Measurements from ENCODE around the gene MIER2.
A peak's percentile ranks its signal among the peaks of the same experiment; 100 is the strongest.
"Not testable (repeated sequence)": the region's sequence is repeated elsewhere in the genome, so short reads cannot be mapped to it uniquely, and the experiment has no call there.

MIER2 gene

DNA sequence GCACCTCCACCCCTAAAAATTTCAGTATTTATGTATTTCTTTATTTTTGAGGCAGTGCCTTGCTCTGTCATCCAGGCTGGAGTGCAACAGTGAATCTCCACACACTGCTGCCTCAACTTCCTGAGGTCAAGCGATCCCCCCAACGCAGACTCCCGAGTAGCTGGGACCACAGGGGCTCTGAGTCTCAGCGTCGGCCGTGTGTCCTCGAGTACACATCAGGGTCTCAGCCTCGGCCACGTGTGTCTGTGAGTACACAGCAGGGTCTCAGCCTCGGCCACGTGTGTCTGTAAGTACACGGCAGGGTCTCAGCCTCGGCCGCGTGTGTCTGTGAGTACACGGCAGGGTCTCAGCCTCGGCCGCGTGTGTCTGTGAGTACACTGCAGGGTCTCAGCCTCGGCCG lies 43.2 kb upstream of the MIER2 start:
- H3K4me1 ChIP-seq (ENCODE audit: control insufficient read depth, insufficient read depth, low read length) = no peaks in the 10 kb centered on the region; the same call in 1 of the 2 replicates
- no peaks in the 10 kb centered on the region for H3K9me3 ChIP-seq (ENCODE audit: control insufficient read depth, insufficient read depth, low read depth, low read length)
- H3K27ac ChIP-seq (ENCODE audit: extremely low read depth, low read depth, low read length) = no peak overlapping the region
- no peak overlapping the region for H3K4me3 ChIP-seq (ENCODE audit: low read depth, low read length)
- H3K36me3 ChIP-seq (ENCODE audit: control insufficient read depth in 2 of 2, insufficient read depth in 1 of 2, low read length in 2 of 2) = no peaks in the 10 kb centered on the region
- ChIA-PET POLR2A (no interaction called here), CTCF (no interaction called here)
- no peak for TF ChIP-seq ZFP69B (tag by site-specific recombination; IDR thresholded peaks at IDR 0.05)
- no peak for TF ChIP-seq ZNF433 (tag by site-specific recombination; IDR thresholded peaks at IDR 0.05; ENCODE audit: low read depth)
- TF ChIP-seq ZNF629 (tag by site-specific recombination; IDR thresholded peaks at IDR 0.05) = no peak

DNA sequence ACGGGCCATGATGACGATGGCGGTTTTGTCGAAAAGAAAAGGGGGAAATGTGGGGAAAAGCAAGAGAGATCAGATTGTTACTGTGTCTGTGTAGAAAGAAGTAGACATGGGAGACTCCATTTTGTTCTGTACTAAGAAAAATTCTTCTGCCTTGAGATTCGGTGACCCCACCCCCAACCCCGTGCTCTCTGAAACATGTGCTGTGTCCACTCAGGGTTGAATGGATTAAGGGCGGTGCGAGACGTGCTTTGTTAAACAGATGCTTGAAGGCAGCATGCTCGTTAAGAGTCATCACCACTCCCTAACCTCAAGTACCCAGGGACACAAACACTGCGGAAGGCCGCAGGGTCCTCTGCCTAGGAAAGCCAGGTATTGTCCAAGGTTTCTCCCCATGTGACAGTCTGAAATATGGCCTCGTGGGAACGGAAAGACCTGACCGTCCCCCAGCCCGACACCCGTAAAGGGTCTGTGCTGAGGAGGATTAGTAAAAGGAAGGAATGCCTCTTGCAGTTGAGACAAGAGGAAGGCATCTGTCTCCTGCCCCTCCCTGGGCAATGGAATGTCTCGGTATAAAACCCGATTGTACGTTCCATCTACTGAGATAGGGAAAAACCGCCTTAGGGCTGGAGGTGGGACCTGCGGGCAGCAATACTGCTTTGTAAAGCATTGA lies 42.2 kb upstream of the MIER2 start:
- CTCF ChIA-PET, POLR2A ChIA-PET: not testable (repeated sequence)

DNA sequence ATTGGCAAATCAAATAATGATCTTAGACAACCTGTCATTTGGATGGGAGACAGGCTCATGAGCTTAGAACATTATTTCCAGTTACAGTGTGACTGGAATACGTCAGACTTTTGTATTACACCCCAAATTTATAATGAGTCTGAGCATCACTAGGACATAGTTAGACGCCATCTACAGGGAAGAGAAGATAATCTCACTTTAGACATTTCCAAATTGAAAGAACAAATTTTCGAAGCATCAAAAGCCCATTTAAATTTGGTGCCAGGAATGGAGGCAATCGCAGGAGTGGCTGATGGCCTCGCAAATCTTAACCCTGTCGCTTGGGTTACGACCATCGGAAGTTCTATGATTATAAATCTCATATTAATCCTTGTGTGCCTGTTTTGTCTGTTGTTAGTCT lies 41.6 kb upstream of the MIER2 start:
- POLR2A ChIA-PET; H3K4me3 ChIP-seq (ENCODE audit: low read depth, low read length); H3K36me3 ChIP-seq (ENCODE audit: control insufficient read depth in 2 of 2, insufficient read depth in 1 of 2, low read length in 2 of 2); H3K4me1 ChIP-seq (ENCODE audit: control insufficient read depth, insufficient read depth, low read length); H3K27ac ChIP-seq (ENCODE audit: extremely low read depth, low read depth, low read length); H3K9me3 ChIP-seq (ENCODE audit: control insufficient read depth, insufficient read depth, low read depth, low read length); CTCF ChIA-PET: not testable (repeated sequence)

More for the DNA sequence above, 42.2 kb upstream of the MIER2 start:
- not testable (repeated sequence) for H3K36me3 ChIP-seq (ENCODE audit: control insufficient read depth in 2 of 2, insufficient read depth in 1 of 2, low read length in 2 of 2); H3K4me1 ChIP-seq (ENCODE audit: control insufficient read depth, insufficient read depth, low read length); H3K27ac ChIP-seq (ENCODE audit: extremely low read depth, low read depth, low read length); H3K9me3 ChIP-seq (ENCODE audit: control insufficient read depth, insufficient read depth, low read depth, low read length); H3K4me3 ChIP-seq (ENCODE audit: low read depth, low read length)

DNA sequence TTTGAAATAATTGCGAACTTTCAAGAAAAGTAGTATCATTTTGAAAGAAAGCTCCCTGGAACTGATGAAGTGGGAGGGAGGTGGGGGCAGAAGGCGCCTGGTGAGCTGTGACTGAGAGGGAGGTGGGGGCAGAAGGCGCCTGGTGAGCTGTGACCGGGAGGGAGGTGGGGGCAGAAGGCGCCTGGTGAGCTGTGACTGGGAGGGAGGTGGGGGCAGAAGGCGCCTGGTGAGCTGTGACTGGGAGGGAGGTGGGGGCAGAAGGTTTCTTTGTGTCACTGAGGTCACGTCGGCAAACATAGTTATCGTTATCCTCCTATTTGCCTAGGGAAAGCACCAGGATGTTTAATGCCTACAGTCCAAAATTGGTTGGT lies 40.2 kb upstream of the MIER2 start:
- ChIA-PET CTCF (interaction anchor here (0.6 to 2.4 kb wide), 5 partner anchors 29 to 126 kb away, joined by 3 to 9 read pairs (median 3); no protein-coding TSS in a partner anchor), POLR2A (no interaction called here)
- H3K4me1 ChIP-seq (ENCODE audit: control insufficient read depth, insufficient read depth, low read length) = no peaks in the 10 kb centered on the region; the same call in 1 of the 2 replicates
- no peak overlapping the region for H3K4me3 ChIP-seq (ENCODE audit: low read depth, low read length)
- no peaks in the 10 kb centered on the region for H3K36me3 ChIP-seq (ENCODE audit: control insufficient read depth in 2 of 2, insufficient read depth in 1 of 2, low read length in 2 of 2)
- no peaks in the 10 kb centered on the region for H3K9me3 ChIP-seq (ENCODE audit: control insufficient read depth, insufficient read depth, low read depth, low read length)
- H3K27ac ChIP-seq (ENCODE audit: extremely low read depth, low read depth, low read length) = no peak overlapping the region
- TF ChIP-seq EGR2 (tag by site-specific recombination; IDR thresholded peaks at IDR 0.05; ENCODE audit: low read depth) (peak; percentile 15; the same call in 1 of the 2 replicates), ZNF140 (tag by site-specific recombination; IDR thresholded peaks at IDR 0.05) (no peak)

DNA sequence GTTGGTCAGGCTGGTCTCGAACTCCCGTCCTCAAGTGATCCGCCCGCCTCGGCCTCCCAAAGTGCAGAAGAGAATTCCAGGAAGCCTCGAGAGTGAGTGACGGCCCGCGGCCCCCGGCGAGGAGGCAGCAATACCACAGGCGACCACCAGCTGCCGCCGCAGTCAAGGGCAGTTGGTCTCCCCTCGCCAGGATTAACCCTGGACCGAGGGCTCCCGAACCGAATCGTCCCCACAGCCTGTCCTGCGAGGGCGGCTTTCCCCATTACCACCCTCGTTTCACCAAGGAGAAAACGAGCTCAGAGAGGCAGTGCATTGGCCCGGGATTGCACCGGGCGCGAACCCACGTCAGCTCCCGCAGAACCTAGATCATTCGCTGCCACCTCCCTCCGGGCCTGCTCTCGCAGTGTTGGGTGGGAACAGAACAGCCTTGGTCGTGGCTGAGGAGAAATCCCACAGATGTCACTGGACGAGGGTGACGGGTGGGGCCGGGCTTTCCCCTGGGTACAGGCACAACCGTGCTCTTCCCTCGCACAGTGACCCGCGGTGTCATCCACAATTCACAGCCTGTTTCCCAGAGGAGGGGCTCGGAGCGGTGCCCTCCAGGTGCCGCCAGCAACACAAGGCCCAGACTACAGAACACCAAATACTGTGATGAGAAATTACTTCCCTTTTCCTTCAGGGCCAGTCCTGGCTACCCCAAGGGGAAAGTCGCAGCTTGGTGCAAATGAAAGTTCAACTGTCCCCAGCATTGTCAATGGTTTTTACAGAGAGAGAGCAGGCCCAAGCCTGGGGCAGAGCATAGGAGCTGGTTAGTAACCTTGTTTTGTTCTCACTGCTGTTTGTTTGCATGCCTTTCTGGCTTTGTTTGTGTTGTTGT lies 39.6 kb upstream of the MIER2 start:
- Histone ChIP-seq H3K36me3 (ENCODE audit: control insufficient read depth in 2 of 2, insufficient read depth in 1 of 2, low read length in 2 of 2) (no peaks in the 10 kb centered on the region), H3K9me3 (ENCODE audit: control insufficient read depth, insufficient read depth, low read depth, low read length) (no peaks in the 10 kb centered on the region), H3K4me1 (ENCODE audit: control insufficient read depth, insufficient read depth, low read length) (no peaks in the 10 kb centered on the region; the same call in 1 of the 2 replicates), H3K4me3 (ENCODE audit: low read depth, low read length) (no peak overlapping the region), H3K27ac (ENCODE audit: extremely low read depth, low read depth, low read length) (no peak overlapping the region)
- TF ChIP-seq, protein P1, sequence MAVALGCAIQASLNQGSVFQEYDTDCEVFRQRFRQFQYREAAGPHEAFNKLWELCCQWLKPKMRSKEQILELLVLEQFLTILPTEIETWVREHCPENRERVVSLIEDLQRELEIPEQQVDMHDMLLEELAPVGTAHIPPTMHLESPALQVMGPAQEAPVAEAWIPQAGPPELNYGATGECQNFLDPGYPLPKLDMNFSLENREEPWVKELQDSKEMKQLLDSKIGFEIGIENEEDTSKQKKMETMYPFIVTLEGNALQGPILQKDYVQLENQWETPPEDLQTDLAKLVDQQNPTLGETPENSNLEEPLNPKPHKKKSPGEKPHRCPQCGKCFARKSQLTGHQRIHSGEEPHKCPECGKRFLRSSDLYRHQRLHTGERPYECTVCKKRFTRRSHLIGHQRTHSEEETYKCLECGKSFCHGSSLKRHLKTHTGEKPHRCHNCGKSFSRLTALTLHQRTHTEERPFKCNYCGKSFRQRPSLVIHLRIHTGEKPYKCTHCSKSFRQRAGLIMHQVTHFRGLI (tag by site-specific recombination; IDR thresholded peaks at IDR 0.05) = no peak
- TF ChIP-seq SCRT2 (tag by site-specific recombination; IDR thresholded peaks at IDR 0.05) = no peak
- TF ChIP-seq, protein P2, sequence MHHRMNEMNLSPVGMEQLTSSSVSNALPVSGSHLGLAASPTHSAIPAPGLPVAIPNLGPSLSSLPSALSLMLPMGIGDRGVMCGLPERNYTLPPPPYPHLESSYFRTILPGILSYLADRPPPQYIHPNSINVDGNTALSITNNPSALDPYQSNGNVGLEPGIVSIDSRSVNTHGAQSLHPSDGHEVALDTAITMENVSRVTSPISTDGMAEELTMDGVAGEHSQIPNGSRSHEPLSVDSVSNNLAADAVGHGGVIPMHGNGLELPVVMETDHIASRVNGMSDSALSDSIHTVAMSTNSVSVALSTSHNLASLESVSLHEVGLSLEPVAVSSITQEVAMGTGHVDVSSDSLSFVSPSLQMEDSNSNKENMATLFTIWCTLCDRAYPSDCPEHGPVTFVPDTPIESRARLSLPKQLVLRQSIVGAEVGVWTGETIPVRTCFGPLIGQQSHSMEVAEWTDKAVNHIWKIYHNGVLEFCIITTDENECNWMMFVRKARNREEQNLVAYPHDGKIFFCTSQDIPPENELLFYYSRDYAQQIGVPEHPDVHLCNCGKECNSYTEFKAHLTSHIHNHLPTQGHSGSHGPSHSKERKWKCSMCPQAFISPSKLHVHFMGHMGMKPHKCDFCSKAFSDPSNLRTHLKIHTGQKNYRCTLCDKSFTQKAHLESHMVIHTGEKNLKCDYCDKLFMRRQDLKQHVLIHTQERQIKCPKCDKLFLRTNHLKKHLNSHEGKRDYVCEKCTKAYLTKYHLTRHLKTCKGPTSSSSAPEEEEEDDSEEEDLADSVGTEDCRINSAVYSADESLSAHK (tag by site-specific recombination; IDR thresholded peaks at IDR 0.05) = no peak
- no peak for TF ChIP-seq KLF10 (tag by site-specific recombination; IDR thresholded peaks at IDR 0.05)
- no peak for TF ChIP-seq GLI4 (tag by site-specific recombination; IDR thresholded peaks at IDR 0.05)
- TF ChIP-seq ZFP69B (tag by site-specific recombination; IDR thresholded peaks at IDR 0.05) = no peak
- TF ChIP-seq ZNF354C (tag by site-specific recombination; IDR thresholded peaks at IDR 0.05; ENCODE audit: borderline replicate concordance, low read depth) = no peak
- TF ChIP-seq, protein P3, sequence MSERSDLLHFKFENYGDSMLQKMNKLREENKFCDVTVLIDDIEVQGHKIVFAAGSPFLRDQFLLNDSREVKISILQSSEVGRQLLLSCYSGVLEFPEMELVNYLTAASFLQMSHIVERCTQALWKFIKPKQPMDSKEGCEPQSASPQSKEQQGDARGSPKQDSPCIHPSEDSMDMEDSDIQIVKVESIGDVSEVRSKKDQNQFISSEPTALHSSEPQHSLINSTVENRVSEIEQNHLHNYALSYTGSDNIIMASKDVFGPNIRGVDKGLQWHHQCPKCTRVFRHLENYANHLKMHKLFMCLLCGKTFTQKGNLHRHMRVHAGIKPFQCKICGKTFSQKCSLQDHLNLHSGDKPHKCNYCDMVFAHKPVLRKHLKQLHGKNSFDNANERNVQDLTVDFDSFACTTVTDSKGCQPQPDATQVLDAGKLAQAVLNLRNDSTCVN (tag by site-specific recombination; optimal IDR thresholded peaks at IDR 0.05) = no peak
- TF ChIP-seq SP3 (tag by site-specific recombination; IDR thresholded peaks at IDR 0.05) = no peak
- TF ChIP-seq ZNF223 (tag by site-specific recombination; IDR thresholded peaks at IDR 0.05) = no peak
- TF ChIP-seq ZNF391 (tag by site-specific recombination; IDR thresholded peaks at IDR 0.05; ENCODE audit: borderline replicate concordance, low read depth) = no peak
- POLR2A ChIA-PET = no interaction called here
- CTCF ChIA-PET = interaction anchor here (0.6 to 2.4 kb wide), 9 partner anchors 18 to 126 kb away, joined by 3 to 9 read pairs (median 3); no protein-coding TSS in a partner anchor

Data from HEK293 (cell line).